G401 (cell line): Measurements from ENCODE around the gene CEP126. TPM values are rescaled to one million over a fixed set of nuclear protein-coding genes. Genes with fewer than 3 reads are reported as not detected.
"Not testable (repeated sequence)": the region's sequence is repeated elsewhere in the genome, so short reads cannot be mapped to it uniquely, and the experiment has no call there.

Experiments
- DNase-seq: peaks from one replicate; pipeline ENCODE4 v3.0.0-alpha.2; 2015; ENCODE audit warnings: low spot score
- in situ Hi-C: cut with HindIII; loops from 2 replicates; pipeline ENCODE4 v1.10.0; 2016; ENCODE audit warnings: low sequenced_read_pairs, mixed read lengths
- total RNA-seq: library from RNA; depleted of rRNA; stranded (reverse); fragments of >200 nt; shearing (Covaris generic); gene quantifications from 2 replicates; pipeline ENCODE4 v1.2.3, GENCODE V29; 2014

CEP126 gene
- total RNA-seq, 1 experiment from 2014 or later: 0.07 TPM

GRCh38 chr11:101923554-101923953, 8.7 kb downstream of the CEP126 start:
- DNase-seq: no peak
- in situ Hi-C loops: no loop called here

- in situ Hi-C loops: no loop called here
These were observed 14.6 kb downstream of the CEP126 start for GRCh38 chr11:101929294-101929915.

GRCh38 chr11:101931692-101932091, 16.9 kb downstream of the CEP126 start:
- in situ Hi-C loops: no loop called here

More at GRCh38 chr11:101929294-101929915, 14.6 kb downstream of the CEP126 start:
- no peak for DNase-seq

GRCh38 chr11:101940901-101941520, 26.2 kb downstream of the CEP126 start:
- DNase-seq: no peak
- in situ Hi-C loops: no loop called here

More at GRCh38 chr11:101931692-101932091, 16.9 kb downstream of the CEP126 start:
- DNase-seq: no peak

GRCh38 chr11:101944923-101945322, 30.1 kb downstream of the CEP126 start:
- in situ Hi-C loops: no loop called here
- DNase-seq: no peak

- DNase-seq: no peak
- in situ Hi-C loops: no loop called here
These were observed 30.6 kb downstream of the CEP126 start for GRCh38 chr11:101945448-101945847.

- in situ Hi-C loops: no loop called here
- no peak for DNase-seq
These were observed 34.9 kb downstream of the CEP126 start for GRCh38 chr11:101949680-101950220.

- DNase-seq: no peak
- in situ Hi-C loops: no loop called here
These were observed 40.5 kb downstream of the CEP126 start for GRCh38 chr11:101955278-101955677.

GRCh38 chr11:101955701-101956100, 40.9 kb downstream of the CEP126 start:
- in situ Hi-C loops: no loop called here
- DNase-seq: no peak

GRCh38 chr11:101960231-101960630, 45.4 kb downstream of the CEP126 start:
- in situ Hi-C loops: no loop called here

GRCh38 chr11:101964200-101964599, 49.4 kb downstream of the CEP126 start:
- in situ Hi-C loops, DNase-seq: not testable (repeated sequence)

More at GRCh38 chr11:101960231-101960630, 45.4 kb downstream of the CEP126 start:
- DNase-seq: no peak

- in situ Hi-C loops: no loop called here
- DNase-seq: peak; percentile 3
These were observed 59.4 kb downstream of the CEP126 start for GRCh38 chr11:101974255-101974654.

- in situ Hi-C loops: no loop called here
- DNase-seq: no peak
These were observed 60.0 kb downstream of the CEP126 start for GRCh38 chr11:101974771-101975170.

GRCh38 chr11:101975734-101976133, 60.9 kb downstream of the CEP126 start:
- in situ Hi-C loops: no loop called here
- DNase-seq: no peak

- in situ Hi-C loops: no loop called here
- DNase-seq: no peak
These were observed 72.6 kb downstream of the CEP126 start for GRCh38 chr11:101987370-101987769.

GRCh38 chr11:101993172-101993571, 78.4 kb downstream of the CEP126 start:
- in situ Hi-C loops: no loop called here

GRCh38 chr11:101994052-101994469, 79.3 kb downstream of the CEP126 start:
- in situ Hi-C loops, DNase-seq: not testable (repeated sequence)

More at GRCh38 chr11:101993172-101993571, 78.4 kb downstream of the CEP126 start:
- no peak for DNase-seq

- DNase-seq: no peak
- in situ Hi-C loops: no loop called here
These were observed 81.3 kb downstream of the CEP126 start for GRCh38 chr11:101996111-101996510.

- DNase-seq: peak; percentile 21
- in situ Hi-C loops: no loop called here
These were observed 87.0 kb downstream of the CEP126 start for GRCh38 chr11:102001657-102002338.

GRCh38 chr11:102004220-102004619, 89.4 kb downstream of the CEP126 start:
- in situ Hi-C loops: no loop called here

More at GRCh38 chr11:102004220-102004619, 89.4 kb downstream of the CEP126 start:
- DNase-seq: no peak
